ENCODE results near the gene NRCAM. TPM values are rescaled to one million over a fixed set of nuclear protein-coding genes. Genes with fewer than 3 reads are reported as not detected.

The NRCAM gene
- total and polyA plus RNA-seq, 10 of the 15 experiments (the other 5 are each of a cell fraction or from before 2014, with no cell fraction given), result 0.30 to 2.0 (median 1.0) TPM

- TF ChIP-seq NRF1 (conservative IDR thresholded peaks at IDR 0.05; ENCODE audit: low read depth, low read length) (no peak), NR2F1 (conservative IDR thresholded peaks at IDR 0.05) (no peak), ZZZ3 (IDR thresholded peaks at IDR 0.05; ENCODE audit: control insufficient read depth, insufficient read length, low read depth) (no peak), MTA3 (IDR thresholded peaks at IDR 0.05; ENCODE audit: borderline replicate concordance, low read length) (no peak), MYC (IDR thresholded peaks at IDR 0.05; ENCODE audit: insufficient read depth, insufficient read length, insufficient replicate concordance, low read length, severe bottlenecking) (no peak), ZNF622 (IDR thresholded peaks at IDR 0.05) (no peak)
- TF ChIP-seq, protein P1, sequence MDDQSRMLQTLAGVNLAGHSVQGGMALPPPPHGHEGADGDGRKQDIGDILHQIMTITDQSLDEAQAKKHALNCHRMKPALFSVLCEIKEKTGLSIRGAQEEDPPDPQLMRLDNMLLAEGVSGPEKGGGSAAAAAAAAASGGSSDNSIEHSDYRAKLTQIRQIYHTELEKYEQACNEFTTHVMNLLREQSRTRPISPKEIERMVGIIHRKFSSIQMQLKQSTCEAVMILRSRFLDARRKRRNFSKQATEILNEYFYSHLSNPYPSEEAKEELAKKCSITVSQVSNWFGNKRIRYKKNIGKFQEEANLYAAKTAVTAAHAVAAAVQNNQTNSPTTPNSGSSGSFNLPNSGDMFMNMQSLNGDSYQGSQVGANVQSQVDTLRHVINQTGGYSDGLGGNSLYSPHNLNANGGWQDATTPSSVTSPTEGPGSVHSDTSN (IDR thresholded peaks at IDR 0.05; ENCODE audit: insufficient replicate concordance, low read depth, low read length), result no peak
- H3K4me1 ChIP-seq (ENCODE audit: control insufficient read depth, insufficient read depth, low read length), result no peaks in the 10 kb centered on the region
- H3K27ac ChIP-seq (ENCODE audit: control insufficient read depth, insufficient read depth), result no peak overlapping the region
- H2AFZ ChIP-seq (ENCODE audit: control insufficient read depth, low read depth, low read length), result no peak overlapping the region
- no peaks in the 10 kb centered on the region for H3K79me2 ChIP-seq (ENCODE audit: control insufficient read depth, insufficient read depth, low read length)
- DNase-seq (ENCODE audit: low read depth, low spot score) (no peak), FAIRE-seq (no peak), ATAC-seq (no peak)
- no peaks in the 10 kb centered on the region for H3K36me3 ChIP-seq (ENCODE audit: control insufficient read depth in 2 of 2, insufficient read depth in 2 of 2, low read length in 1 of 2)
- ChIA-PET POLR2A (no interaction called here), SMC1A (ENCODE audit: uncharacterized antibody, unreplicated experiment) (interaction anchor here (1.4 kb wide), 1 partner anchor 89 kb away, joined by 5 read pairs; no protein-coding TSS in a partner anchor), CTCF (no interaction called here), RAD21 (ENCODE audit: unreplicated experiment) (no interaction called here)
- no peaks in the 10 kb centered on the region for H3K27me3 ChIP-seq (replicated peaks in 1 of 2; ENCODE audit: control insufficient read depth in 2 of 2, insufficient read depth in 2 of 2, low read length in 1 of 2)
- in situ Hi-C loops (cut with MboI) (no loop called here), intact Hi-C loops (cut with micrococcal nuclease; ENCODE audit: unreplicated experiment) (no loop called here)
- H3K4me2 ChIP-seq (ENCODE audit: control insufficient read depth, insufficient read depth), result no peak overlapping the region
- BruUV-seq (replicated peaks), result no TSS peak
- no peaks in the 10 kb centered on the region for H4K20me1 ChIP-seq (ENCODE audit: control insufficient read depth, insufficient read depth)
- H3K4me3 ChIP-seq, result no peak overlapping the region
- H3K9ac ChIP-seq (ENCODE audit: control insufficient read depth, insufficient read depth, low read length), result no peak overlapping the region
- no peaks in the 10 kb centered on the region; the same call in 2 of the 3 replicates for H3K9me3 ChIP-seq (replicated peaks; ENCODE audit: control insufficient read depth, insufficient read depth, low read length)
Measured at GRCh38 chr7:108363659-108364058, 92.6 kb downstream of the NRCAM start.
